DND-41 (cell line): Measurements from ENCODE around the gene GAS2L2.

Source experiments
- ATAC-seq: fragments of 200-7000 bp; cut with Tn5 transposase; 3 replicates; pipeline ENCODE4 v1.9.1; 2021; ENCODE audit warnings: low read depth; ENCODE audit not compliant: insufficient read depth
- DNase-seq: peaks from one replicate; pipeline ENCODE4 v3.0.0-alpha.2; 2020
- H2AFZ ChIP-seq: 2 replicates; pipeline ENCODE4 v1.6.0; 2012; ENCODE audit warnings: low read depth, low read length
- H3K27ac ChIP-seq: 2 replicates; pipeline ENCODE4 v1.5.1; 2012; ENCODE audit warnings: low read length, inconsistent platforms
- H3K27me3 ChIP-seq: fragments of 200-600 bp; sonication (generic); 2 replicates; pipeline ENCODE4 v1.6.0; 2012; ENCODE audit warnings: low read length, mild to moderate bottlenecking, inconsistent platforms; ENCODE audit not compliant: insufficient read depth, poor library complexity
- H3K36me3 ChIP-seq: 2 replicates; pipeline ENCODE4 v1.5.1; 2012; ENCODE audit warnings: low read length, inconsistent platforms; ENCODE audit not compliant: insufficient read depth
- H3K4me1 ChIP-seq: 2 replicates; pipeline ENCODE4 v1.5.1; 2012; ENCODE audit warnings: mild to moderate bottlenecking, low read length; ENCODE audit not compliant: insufficient read depth
- H3K4me2 ChIP-seq: 2 replicates; pipeline ENCODE4 v1.6.0; 2012; ENCODE audit warnings: mild to moderate bottlenecking, moderate library complexity, low read length, inconsistent platforms; ENCODE audit not compliant: insufficient read depth
- H3K4me3 ChIP-seq, 2 experiments: fragments of 200-600 bp in 1 of 2; shearing (Covaris generic) in 1 of 2; 2 replicates each; pipeline ENCODE4 v1.5.1; 2012 to 2016; ENCODE audit warnings: inconsistent platforms in 2 of 2, low read length in 2 of 2, mild to moderate bottlenecking in 2 of 2, low read depth in 1 of 2, moderate library complexity in 1 of 2
- H3K79me2 ChIP-seq: 2 replicates; pipeline ENCODE4 v1.6.0; 2012; ENCODE audit warnings: low read length, inconsistent platforms; ENCODE audit not compliant: insufficient read depth
- H3K9ac ChIP-seq: 2 replicates; pipeline ENCODE4 v1.6.0; 2012; ENCODE audit warnings: low read depth, mild to moderate bottlenecking, inconsistent platforms, low read length, moderate library complexity
- H3K9me3 ChIP-seq: 2 replicates; pipeline ENCODE4 v1.5.1; 2012; ENCODE audit warnings: low read length, moderate library complexity, mild to moderate bottlenecking, inconsistent platforms; ENCODE audit not compliant: insufficient read depth, severe bottlenecking
- H4K20me1 ChIP-seq: 2 replicates; pipeline ENCODE4 v1.6.0; 2012; ENCODE audit warnings: low read length; ENCODE audit not compliant: insufficient read depth
- EZH2 ChIP-seq: IDR thresholded peaks from 3 replicates; pipeline ENCODE4 v1.6.1; 2012; ENCODE audit warnings: borderline replicate concordance, low read depth, mild to moderate bottlenecking, moderate library complexity, low read length, inconsistent platforms; ENCODE audit not compliant: severe bottlenecking
- TF ChIP-seq, protein P1 (sequence below): IDR thresholded peaks from 2 replicates; pipeline ENCODE4 v1.5.1; 2012; ENCODE audit warnings: borderline replicate concordance, low read length, moderate library complexity, mild to moderate bottlenecking; ENCODE audit not compliant: poor library complexity, severe bottlenecking; ENCODE audit errors: extremely low read depth

GAS2L2 gene

DNA sequence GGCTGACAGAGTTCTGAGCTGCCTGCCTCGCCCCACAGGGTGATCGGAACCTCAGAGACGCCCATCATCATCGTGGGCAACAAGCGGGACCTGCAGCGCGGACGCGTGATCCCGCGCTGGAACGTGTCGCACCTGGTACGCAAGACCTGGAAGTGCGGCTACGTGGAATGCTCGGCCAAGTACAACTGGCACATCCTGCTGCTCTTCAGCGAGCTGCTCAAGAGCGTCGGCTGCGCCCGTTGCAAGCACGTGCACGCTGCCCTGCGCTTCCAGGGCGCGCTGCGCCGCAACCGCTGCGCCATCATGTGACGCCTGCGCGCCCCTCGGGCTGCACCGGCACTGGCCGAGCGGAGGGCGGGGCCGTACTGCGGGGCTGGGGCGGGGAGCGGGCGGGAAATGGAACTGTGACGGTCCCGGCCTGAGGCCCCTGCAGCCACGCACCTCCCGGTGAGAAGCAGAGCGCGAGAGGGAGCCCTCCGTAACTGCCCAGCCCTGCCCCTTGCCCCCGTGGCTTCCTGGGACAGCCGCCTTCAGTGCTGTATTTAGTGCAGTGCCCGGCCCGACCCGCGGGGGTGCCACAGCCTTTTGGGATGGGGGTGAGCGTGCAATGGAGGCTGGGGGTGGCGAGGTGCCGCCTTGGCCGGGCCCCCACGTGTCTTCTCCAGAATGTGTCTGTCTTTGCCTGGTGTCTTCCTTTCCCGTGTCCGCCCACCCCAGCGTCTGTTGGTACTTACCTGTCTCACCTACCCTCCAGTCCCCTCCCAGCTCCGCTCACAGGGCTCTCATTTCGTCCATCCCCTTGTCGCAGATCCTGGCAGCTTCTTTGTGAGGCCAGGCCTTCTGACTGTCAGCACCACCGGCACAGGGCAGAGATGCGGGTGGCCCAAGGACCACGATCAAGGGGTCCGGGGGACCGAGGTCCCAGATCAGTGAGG lies 11.8 kb downstream of the GAS2L2 start:
- Histone ChIP-seq H4K20me1 (peaks cover 9% of the 10 kb centered on the region; the same call in 1 of the 2 replicates), H3K27me3 (no peaks in the 10 kb centered on the region), H3K9ac (no peak overlapping the region), H3K4me1 (no peaks in the 10 kb centered on the region), H3K79me2 (no peaks in the 10 kb centered on the region), H3K4me2 (no peak overlapping the region), H3K36me3 (no peaks in the 10 kb centered on the region), H2AFZ (no peak overlapping the region), H3K27ac (no peak overlapping the region), H3K9me3 (no peaks in the 10 kb centered on the region), H3K4me3 (no peak overlapping the region)
- DNase-seq (no peak), ATAC-seq (no peak)
- no peak for TF ChIP-seq EZH2
- TF ChIP-seq, protein P1, sequence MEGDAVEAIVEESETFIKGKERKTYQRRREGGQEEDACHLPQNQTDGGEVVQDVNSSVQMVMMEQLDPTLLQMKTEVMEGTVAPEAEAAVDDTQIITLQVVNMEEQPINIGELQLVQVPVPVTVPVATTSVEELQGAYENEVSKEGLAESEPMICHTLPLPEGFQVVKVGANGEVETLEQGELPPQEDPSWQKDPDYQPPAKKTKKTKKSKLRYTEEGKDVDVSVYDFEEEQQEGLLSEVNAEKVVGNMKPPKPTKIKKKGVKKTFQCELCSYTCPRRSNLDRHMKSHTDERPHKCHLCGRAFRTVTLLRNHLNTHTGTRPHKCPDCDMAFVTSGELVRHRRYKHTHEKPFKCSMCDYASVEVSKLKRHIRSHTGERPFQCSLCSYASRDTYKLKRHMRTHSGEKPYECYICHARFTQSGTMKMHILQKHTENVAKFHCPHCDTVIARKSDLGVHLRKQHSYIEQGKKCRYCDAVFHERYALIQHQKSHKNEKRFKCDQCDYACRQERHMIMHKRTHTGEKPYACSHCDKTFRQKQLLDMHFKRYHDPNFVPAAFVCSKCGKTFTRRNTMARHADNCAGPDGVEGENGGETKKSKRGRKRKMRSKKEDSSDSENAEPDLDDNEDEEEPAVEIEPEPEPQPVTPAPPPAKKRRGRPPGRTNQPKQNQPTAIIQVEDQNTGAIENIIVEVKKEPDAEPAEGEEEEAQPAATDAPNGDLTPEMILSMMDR = no peak

DNA sequence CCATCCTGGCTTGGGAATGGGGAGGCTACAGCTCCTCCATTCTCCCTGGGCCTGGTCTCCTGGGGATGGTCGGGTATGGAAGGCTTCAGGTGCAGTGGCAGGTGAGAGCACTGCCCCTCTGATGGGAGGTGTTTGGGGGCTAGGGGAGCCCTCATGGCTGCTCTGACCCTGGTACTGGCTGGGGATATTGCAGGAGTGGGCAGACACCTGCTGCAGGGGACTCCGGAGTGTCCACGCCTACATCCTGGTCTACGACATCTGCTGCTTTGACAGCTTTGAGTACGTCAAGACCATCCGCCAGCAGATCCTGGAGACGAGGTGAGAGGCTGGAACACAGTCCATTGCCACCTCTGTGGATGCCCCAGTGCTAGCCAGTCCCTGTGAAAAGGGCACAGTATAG lies 12.8 kb downstream of the GAS2L2 start:
- no peaks in the 10 kb centered on the region for H3K9me3 ChIP-seq
- H3K4me2 ChIP-seq = no peak overlapping the region
- peaks cover 8% of the 10 kb centered on the region; the same call in 1 of the 2 replicates for H4K20me1 ChIP-seq
- H2AFZ ChIP-seq = no peak overlapping the region
- H3K79me2 ChIP-seq = no peaks in the 10 kb centered on the region
- no peaks in the 10 kb centered on the region for H3K27me3 ChIP-seq
- no peaks in the 10 kb centered on the region for H3K36me3 ChIP-seq
- H3K9ac ChIP-seq = no peak overlapping the region
- no peak overlapping the region for H3K27ac ChIP-seq
- ATAC-seq = no peak
- no peak for DNase-seq
- H3K4me3 ChIP-seq = no peak overlapping the region
- H3K4me1 ChIP-seq = no peaks in the 10 kb centered on the region
- TF ChIP-seq, protein P1 = no peak
- TF ChIP-seq EZH2 = no peak

DNA sequence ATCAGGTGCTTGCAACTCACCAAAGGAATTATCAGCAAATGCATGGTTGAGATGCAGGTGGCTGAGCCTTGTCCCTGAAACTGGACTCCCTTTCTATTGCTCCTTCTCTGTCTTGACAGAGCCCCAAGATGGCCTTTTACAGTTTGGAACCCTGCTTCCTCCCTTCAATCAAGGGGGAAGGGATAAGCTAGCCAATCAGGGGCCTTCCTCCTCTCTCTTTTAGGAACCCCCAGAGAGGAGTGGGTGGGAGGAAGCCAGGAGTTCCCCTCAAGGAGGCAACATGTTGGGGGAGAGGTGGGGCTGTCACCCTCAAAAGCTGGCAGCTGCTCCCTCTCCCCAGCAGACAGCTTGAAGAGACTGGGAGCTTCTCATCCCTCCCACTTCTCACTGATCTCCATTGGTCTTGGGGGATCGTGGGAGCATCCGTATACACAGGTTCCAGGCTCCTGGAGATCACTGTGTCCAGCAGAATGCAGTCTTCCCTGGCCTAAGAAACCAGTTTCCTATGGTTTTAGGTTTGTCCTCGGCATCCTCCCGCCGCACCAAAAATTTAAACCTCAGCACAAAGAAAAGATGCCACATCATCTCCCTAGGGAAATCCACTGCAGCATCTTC lies 14.4 kb downstream of the GAS2L2 start:
- Histone ChIP-seq H3K9ac (no peak overlapping the region), H3K4me3 (no peak overlapping the region), H3K9me3 (no peaks in the 10 kb centered on the region), H4K20me1 (no peaks in the 10 kb centered on the region), H3K4me2 (no peak overlapping the region), H3K4me1 (no peaks in the 10 kb centered on the region), H3K27me3 (no peaks in the 10 kb centered on the region), H3K27ac (no peak overlapping the region), H2AFZ (no peak overlapping the region), H3K79me2 (no peaks in the 10 kb centered on the region), H3K36me3 (no peaks in the 10 kb centered on the region)
- ATAC-seq (no peak), DNase-seq (no peak)
- no peak for TF ChIP-seq EZH2
- TF ChIP-seq, protein P1 = no peak
